HepG2 (cell line): ENCODE results near the gene OR4E2. TPM values are rescaled to one million over a fixed set of nuclear protein-coding genes. Genes with fewer than 3 reads are reported as not detected.

Experiments
- ATAC-seq: fragments of 200-7000 bp; cut with Tn5 transposase; 3 replicates; pipeline ENCODE4 v1.9.1; 2020; ENCODE audit warnings: mild to moderate bottlenecking, moderate library complexity
- BruUV-seq: library from RNA; stranded (reverse); fragments of 400-500 nt; replicated peaks from 2 replicates; lab custom pipeline; 2021; lab: Mats Ljungman, UMichigan
- CTCF ChIA-PET: fragments of 300-600 bp; formaldehyde crosslinking; extraction: SDS; loops from one replicate; lab custom pipeline; 2021; ENCODE audit warnings: low total read pairs, inconsistent platforms, low intra/inter-chr PET ratio; lab: Yijun Ruan, JAX
- POLR2A ChIA-PET: fragments of 350-600 bp; sonication (Branson Sonifier 250); formaldehyde crosslinking; loops from one replicate; lab custom pipeline; 2020; ENCODE audit warnings: antibody characterized with exemption, inconsistent platforms; lab: Yijun Ruan, JAX
- DNase-seq: peaks from one replicate; pipeline ENCODE4 v3.0.0-alpha.2; 2015; ENCODE audit warnings: low spot score
- FAIRE-seq: peaks from 3 replicates; lab custom pipeline; 2011; peaks lifted over from hg19 to GRCh38; lab: Jason Lieb, UNC
- H2AFZ ChIP-seq: one replicate; pipeline ENCODE4 v1.6.1; 2011; ENCODE audit warnings: low read length, inconsistent platforms
- H3K27ac ChIP-seq: fragments of 300-600 bp; 3 replicates; pipeline ENCODE4 v1.8.0; 2011; ENCODE audit warnings: mixed run types, mild to moderate bottlenecking, mixed read lengths, low read length, inconsistent platforms; ENCODE audit not compliant: insufficient read depth; ENCODE audit errors: extremely low read length
- H3K27me3 ChIP-seq, 2 experiments: fragments of 200-600 bp in 1 of 2; 2 replicates in 1 of 2; 3 replicates in 1 of 2; pipeline versions ENCODE4 v1.6.0 to v1.8.0; 2011; ENCODE audit warnings: low read length in 2 of 2, mild to moderate bottlenecking in 2 of 2, moderate library complexity in 2 of 2, inconsistent platforms in 1 of 2; ENCODE audit not compliant: insufficient read depth in 2 of 2, control insufficient read depth in 1 of 2
- H3K36me3 ChIP-seq, 2 experiments: fragments of 200-600 bp in 1 of 2; replicated peaks in 1 of 2; 2 replicates in 1 of 2; 3 replicates in 1 of 2; pipeline versions ENCODE4 v1.5.1 to v1.8.0; 2011; ENCODE audit warnings: low read length in 2 of 2, inconsistent platforms in 1 of 2; ENCODE audit not compliant: insufficient read depth in 2 of 2, control insufficient read depth in 1 of 2
- H3K4me1 ChIP-seq: 2 replicates; pipeline ENCODE4 v1.5.1; 2012; ENCODE audit warnings: low read length, inconsistent platforms; ENCODE audit not compliant: insufficient read depth
- H3K4me2 ChIP-seq: 2 replicates; pipeline ENCODE4 v1.6.0; 2011; ENCODE audit warnings: low read depth, low read length, inconsistent platforms
- H3K4me3 ChIP-seq, 3 experiments: fragments of 200-600 bp in 1 of 3; sonication (generic), shearing (Covaris generic) in 1 of 3; replicated peaks in 1 of 3; 2 replicates each; pipeline ENCODE4 v1.5.1; 2011 to 2016; ENCODE audit warnings: low read length in 3 of 3, inconsistent platforms in 2 of 3, low read depth in 2 of 3, mild to moderate bottlenecking in 2 of 3, control low read depth in 1 of 3, mixed read lengths in 1 of 3; ENCODE audit not compliant: insufficient read depth in 1 of 3
- H3K79me2 ChIP-seq: one replicate; pipeline ENCODE4 v1.6.1; 2011; ENCODE audit warnings: low read length, inconsistent platforms; ENCODE audit not compliant: insufficient read depth
- H3K9ac ChIP-seq: 2 replicates; pipeline ENCODE4 v1.6.0; 2011; ENCODE audit warnings: mild to moderate bottlenecking, low read depth, low read length, inconsistent platforms; ENCODE audit not compliant: insufficient read depth
- H3K9me3 ChIP-seq: 2 replicates; pipeline ENCODE4 v1.5.1; 2012; ENCODE audit warnings: mild to moderate bottlenecking, low read length
- H4K20me1 ChIP-seq: 2 replicates; pipeline ENCODE4 v1.6.0; 2011; ENCODE audit warnings: inconsistent platforms, mild to moderate bottlenecking, low read length, moderate library complexity; ENCODE audit not compliant: insufficient read depth
- E2F2 ChIP-seq: sonication (generic); formaldehyde crosslinking; IDR thresholded peaks from 2 replicates; pipeline ENCODE4 v1.4.0; 2020; ENCODE audit warnings: missing genetic modification reagents, borderline replicate concordance
- FOXM1 ChIP-seq: sonication (generic); formaldehyde crosslinking; IDR thresholded peaks from 2 replicates; pipeline ENCODE4 v1.5.0; 2020; ENCODE audit warnings: missing genetic modification reagents
- NKX3-1 ChIP-seq: sonication (generic); formaldehyde crosslinking; IDR thresholded peaks from 2 replicates; pipeline ENCODE4 v1.5.0; 2020; ENCODE audit warnings: missing genetic modification reagents
- TEF ChIP-seq: sonication (generic); formaldehyde crosslinking; IDR thresholded peaks from 2 replicates; pipeline ENCODE4 v1.5.0; 2020; ENCODE audit warnings: missing genetic modification reagents
- ZBTB40 ChIP-seq, 2 experiments: fragments of 450-650 bp in 1 of 2; sonication (generic) in 1 of 2; formaldehyde crosslinking in 1 of 2; IDR thresholded peaks; 2 replicates each; pipeline versions ENCODE4 v1.6.1 to v1.8.0; 2016 to 2022; ENCODE audit warnings: antibody characterized with exemption in 1 of 2, mild to moderate bottlenecking in 1 of 2, missing genetic modification reagents in 1 of 2
- ZBTB7B ChIP-seq: sonication (generic); formaldehyde crosslinking; IDR thresholded peaks from 2 replicates; pipeline ENCODE4 v1.4.0; 2020; ENCODE audit warnings: missing genetic modification reagents
- ZNF274 ChIP-seq: sonication (generic); formaldehyde crosslinking; IDR thresholded peaks from 2 replicates; pipeline ENCODE4 v1.5.1; 2020; ENCODE audit warnings: mild to moderate bottlenecking, missing genetic modification reagents
- ZNF484 ChIP-seq: sonication (generic); formaldehyde crosslinking; IDR thresholded peaks from 2 replicates; pipeline ENCODE4 v1.5.1; 2020; ENCODE audit warnings: mild to moderate bottlenecking, low read depth, missing genetic modification reagents, borderline replicate concordance
- WGBS: methylation state at CpG from one replicate; pipeline ENCODE4 v1.1.6; 2017; ENCODE audit warnings: low lambda C conversion rate; 5-methylcytosine and 5-hydroxymethylcytosine counted together
- in situ Hi-C: cut with HindIII; loops from 2 replicates; pipeline ENCODE4 v1.10.0; 2017; ENCODE audit warnings: low pct_unique_long_range_greater_than_20kb; ENCODE audit not compliant: extremely low pct_ligation_motif_present
- intact Hi-C: fragments of 100-400 bp; cut with micrococcal nuclease; formaldehyde crosslinking; loops from one replicate; pipeline ENCODE4 v1.10.0; 2022; ENCODE audit not compliant: unreplicated experiment
- polyA plus RNA-seq, 8 experiments: library from polyadenylated mRNA; depleted of rRNA in 3 of 8; stranded (reverse) in 7 of 8; unstranded in 1 of 8; fragments of >200 nt; fragmentation: Illumina TruSeq in 4 of 8; extraction: Trizol in 4 of 8; gene quantifications; 2 replicates each; pipeline versions ENCODE4 v1.2.1 to v1.2.3, GENCODE V29; 2011 to 2016; ENCODE audit warnings: low read depth in 4 of 8, missing spikeins in 1 of 8, mixed read lengths in 1 of 8; ENCODE audit not compliant: insufficient read depth in 1 of 8
- total RNA-seq, 5 experiments: library from RNA; depleted of rRNA; stranded (reverse); fragments of >200 nt; fragmentation: Illumina TruSeq; extraction: Trizol; gene quantifications; 2 replicates each; pipeline ENCODE4 v1.2.3, GENCODE V29; 2016; ENCODE audit warnings: low read depth in 1 of 5

The OR4E2 gene
- total and polyA plus RNA-seq, 2 of the 13 experiments (the other 11 are each of a cell fraction or from before 2014, with no cell fraction given), result not detected

DNA sequence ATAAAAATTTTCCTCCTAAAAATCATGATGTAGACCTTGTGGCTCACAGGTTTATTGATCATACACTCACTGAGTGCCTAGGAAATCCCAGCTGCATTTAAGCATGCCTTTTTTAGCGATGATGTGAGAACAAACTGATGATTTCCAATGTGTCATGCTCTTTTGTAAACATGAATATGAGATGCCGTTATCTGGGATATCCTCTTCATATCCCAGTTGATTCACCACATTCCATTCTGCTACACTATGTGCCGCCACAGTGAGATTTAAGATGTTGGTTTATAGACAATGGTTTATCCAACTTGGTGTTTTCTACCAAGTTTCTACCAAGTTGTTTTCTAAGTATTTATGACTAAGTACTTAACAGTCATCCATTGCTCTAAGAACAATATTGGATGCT is 14.7 kb downstream of the OR4E2 start:
- H3K27me3 ChIP-seq, result no peaks in the 10 kb centered on the region; a peak in 1 of 5 replicates
- H3K79me2 ChIP-seq, result no peaks in the 10 kb centered on the region
- intact Hi-C loops, result no loop called here
- POLR2A ChIA-PET, result no interaction called here
- no peak overlapping the region for H3K4me2 ChIP-seq
- no peak for FAIRE-seq
- 26% methylated on average over 3 of the region's 3 CpGs for WGBS
- no peaks in the 10 kb centered on the region for H3K36me3 ChIP-seq
- H3K4me3 ChIP-seq, result no peak overlapping the region
- no peaks in the 10 kb centered on the region for H3K9me3 ChIP-seq
- in situ Hi-C loops, result no loop called here
- H2AFZ ChIP-seq, result no peak overlapping the region
- peak; percentile 18 for DNase-seq
- H3K27ac ChIP-seq, result no peak overlapping the region
- no TSS peak for BruUV-seq
- CTCF ChIA-PET, result no interaction called here
- no peaks in the 10 kb centered on the region for H4K20me1 ChIP-seq
- no peak for ATAC-seq
- peaks cover 5% of the 10 kb centered on the region; the same call in 1 of the 2 replicates for H3K4me1 ChIP-seq
- H3K9ac ChIP-seq, result no peak overlapping the region
- TF ChIP-seq ZNF484 (CRISPR knock-in tag) (no peak), NKX3-1 (CRISPR knock-in tag) (no peak), ZBTB7B (CRISPR knock-in tag) (no peak), TEF (CRISPR knock-in tag) (no peak), E2F2 (no peak), FOXM1 (CRISPR knock-in tag) (no peak), ZBTB40 (IDR thresholded peaks at IDR 0.05) (no peak), ZBTB40 (CRISPR knock-in tag; IDR thresholded peaks at IDR 0.05) (no peak), ZNF274 (CRISPR knock-in tag) (no peak)
